Keratinocyte (primary cell): ENCODE measurements around the gene TERB1. TPM values are rescaled to one million over a fixed set of nuclear protein-coding genes. Genes with fewer than 3 reads are reported as not detected.

Experiments used
- DNase-seq: peaks from one replicate; pipeline ENCODE4 v3.0.0-alpha.2; 2011; ENCODE audit warnings: low read depth, missing footprints, low spot score
- FAIRE-seq: peaks from 2 replicates; lab custom pipeline; 2011; peaks lifted over from hg19 to GRCh38; lab: Jason Lieb, UNC
- H2AFZ ChIP-seq: 2 replicates; pipeline ENCODE4 v1.6.0; 2012; ENCODE audit warnings: low read length, control low read depth, inconsistent platforms; ENCODE audit not compliant: control insufficient read depth
- H3K27ac ChIP-seq: 2 replicates; pipeline ENCODE4 v1.5.1; 2011; ENCODE audit warnings: low read length; ENCODE audit not compliant: control insufficient read depth, insufficient read depth
- H3K27me3 ChIP-seq: 3 replicates; pipeline ENCODE4 v1.6.0; 2011; ENCODE audit warnings: low read length; ENCODE audit not compliant: control insufficient read depth, insufficient read depth; ENCODE audit errors: extremely low read depth
- H3K36me3 ChIP-seq, 2 experiments: 2 replicates in 1 of 2; 3 replicates in 1 of 2; pipeline ENCODE4 v1.5.1; 2011; ENCODE audit warnings: low read length in 2 of 2, mild to moderate bottlenecking in 1 of 2; ENCODE audit not compliant: control insufficient read depth in 2 of 2, insufficient read depth in 2 of 2; ENCODE audit errors: extremely low read depth in 1 of 2
- H3K4me1 ChIP-seq: 3 replicates; pipeline ENCODE4 v1.5.1; 2011; ENCODE audit warnings: low read length; ENCODE audit not compliant: control insufficient read depth, insufficient read depth; ENCODE audit errors: extremely low read depth
- H3K4me2 ChIP-seq: 3 replicates; pipeline ENCODE4 v1.6.0; 2011; ENCODE audit warnings: low read depth, low read length; ENCODE audit not compliant: control insufficient read depth, insufficient read depth; ENCODE audit errors: extremely low read depth
- H3K4me3 ChIP-seq, 3 experiments: fragments of 200-600 bp in 1 of 3; sonication (generic) in 1 of 3; 2 replicates in 2 of 3; 3 replicates in 1 of 3; pipeline ENCODE4 v1.5.1; 2011 to 2016; ENCODE audit warnings: low read length in 3 of 3, mild to moderate bottlenecking in 3 of 3, control low read depth in 2 of 3, inconsistent platforms in 1 of 3, low read depth in 1 of 3, mixed read lengths in 1 of 3, mixed run types in 1 of 3, moderate library complexity in 1 of 3; ENCODE audit not compliant: control insufficient read depth in 2 of 3, insufficient read depth in 2 of 3; ENCODE audit errors: extremely low read depth in 1 of 3
- H3K79me2 ChIP-seq: 2 replicates; pipeline ENCODE4 v1.6.0; 2012; ENCODE audit warnings: low read length; ENCODE audit not compliant: control insufficient read depth, insufficient read depth
- H3K9ac ChIP-seq: 3 replicates; pipeline ENCODE4 v1.6.0; 2011; ENCODE audit warnings: low read length; ENCODE audit not compliant: control insufficient read depth, insufficient read depth; ENCODE audit errors: extremely low read depth
- H3K9me1 ChIP-seq: 3 replicates; pipeline ENCODE4 v1.6.0; 2011; ENCODE audit warnings: low read length; ENCODE audit not compliant: control insufficient read depth, insufficient read depth; ENCODE audit errors: extremely low read depth
- H3K9me3 ChIP-seq: 2 replicates; pipeline ENCODE4 v1.5.1; 2012; ENCODE audit warnings: low read depth, low read length; ENCODE audit not compliant: control insufficient read depth
- H4K20me1 ChIP-seq: 3 replicates; pipeline ENCODE4 v1.6.0; 2011; ENCODE audit warnings: low read length; ENCODE audit not compliant: control insufficient read depth, insufficient read depth; ENCODE audit errors: extremely low read depth
- CTCF ChIP-seq, 3 experiments: IDR thresholded peaks in 1 of 3; conservative IDR thresholded peaks in 1 of 3; optimal IDR thresholded peaks in 1 of 3; 2 replicates in 2 of 3; 3 replicates in 1 of 3; pipeline versions ENCODE3 to v1.5.1; 2011; ENCODE audit warnings: low read length in 3 of 3, mild to moderate bottlenecking in 3 of 3, moderate library complexity in 2 of 3, control low read depth in 1 of 3, inconsistent platforms in 1 of 3; ENCODE audit not compliant: insufficient read depth in 2 of 3; ENCODE audit errors: extremely low read depth in 1 of 3
- EZH2 ChIP-seq: IDR thresholded peaks from one replicate; pipeline ENCODE4 v1.6.1; 2012; ENCODE audit warnings: inconsistent platforms, mild to moderate bottlenecking, low read length, moderate library complexity
- dilution Hi-C: fragments of 300-500 bp; cut with MboI; formaldehyde crosslinking; loops from one replicate; pipeline ENCODE4 v1.7.0; 2020; ENCODE audit warnings: low sequenced_read_pairs; ENCODE audit not compliant: extremely low pct_ligation_motif_present
- polyA plus RNA-seq, 5 experiments: library from polyadenylated mRNA; depleted of rRNA in 3 of 5; stranded (reverse) in 3 of 5; stranded (forward) in 1 of 5; unstranded in 1 of 5; fragments of >200 nt; gene quantifications; 1 replicate in 1 of 5; 2 replicates in 3 of 5; 3 replicates in 1 of 5; pipeline versions ENCODE4 v1.2.1 to v1.2.3, GENCODE V29; 2011 to 2012; ENCODE audit warnings: missing spikeins in 2 of 5, low read depth in 1 of 5, low replicate concordance in 1 of 5

TERB1 gene
- polyA plus RNA-seq, 1 donor (not counting 4 experiments of a cell fraction or from before 2014, with no cell fraction given) = 0.22 TPM

GRCh38 chr16:66705790-66706505 is 95.4 kb downstream of the TERB1 start:
- Histone ChIP-seq H3K36me3 (no peaks in the 10 kb centered on the region), H3K4me3 (no peak overlapping the region), H3K4me1 (peaks cover 23% of the 10 kb centered on the region), H3K9me3 (no peaks in the 10 kb centered on the region), H2AFZ (no peak overlapping the region), H3K4me2 (peak overlapping the region; percentile 61), H4K20me1 (no peaks in the 10 kb centered on the region), H3K79me2 (no peaks in the 10 kb centered on the region), H3K27me3 (no peaks in the 10 kb centered on the region), H3K9me1 (no peaks in the 10 kb centered on the region), H3K27ac (no peak overlapping the region), H3K9ac (no peak overlapping the region)
- dilution Hi-C loops = no loop called here
- no peak for DNase-seq
- no peak for TF ChIP-seq EZH2
- no peak for TF ChIP-seq CTCF (optimal IDR thresholded peaks at IDR 0.05 in 1 of 3, IDR thresholded peaks at IDR 0.05 in 1 of 3, conservative IDR thresholded peaks at IDR 0.05 in 1 of 3; ENCODE audit: extremely low read depth in 1 of 3, insufficient read depth in 2 of 3, low read length in 3 of 3)
- FAIRE-seq = no peak

Other genes starting within 250 kb of the TERB1 start
- 34.7 to 40.3 TPM (median 38.0 TPM) in 3 replicates for gene CKLF, start 249.0 kb downstream of the TERB1 start, polyA plus RNA-seq
- gene CMTM1, start 235.1 kb downstream of the TERB1 start, polyA plus RNA-seq = 0.23 to 0.85 TPM (median 0.24 TPM) in 3 replicates
- gene CMTM2, start 222.1 kb downstream of the TERB1 start, polyA plus RNA-seq = not detected in 3 replicates
- gene CMTM3, start 196.9 kb downstream of the TERB1 start, polyA plus RNA-seq = 13.1 to 24.3 TPM (median 15.7 TPM) in 3 replicates
- gene CMTM4, start 104.8 kb downstream of the TERB1 start, polyA plus RNA-seq = 18.0 to 25.1 TPM (median 23.1 TPM) in 3 replicates
- gene DYNC1LI2, start 50.0 kb downstream of the TERB1 start, polyA plus RNA-seq = 53.0 to 66.0 TPM (median 55.5 TPM) in 3 replicates
- gene NAE1, start 29.4 kb upstream of the TERB1 start, polyA plus RNA-seq = 61.4 to 113 TPM (median 68.0 TPM) in 3 replicates
- gene CA7, start 42.8 kb upstream of the TERB1 start, polyA plus RNA-seq = not detected in 3 replicates
- gene PDP2, start 78.9 kb upstream of the TERB1 start, polyA plus RNA-seq = 16.5 to 18.5 TPM (median 17.3 TPM) in 3 replicates
- gene CDH16, start 117.3 kb upstream of the TERB1 start, polyA plus RNA-seq = 0.16 to 2.1 TPM (median 0.45 TPM) in 3 replicates
- gene RRAD, start 124.0 kb upstream of the TERB1 start, polyA plus RNA-seq = 0.67 to 12.8 TPM (median 2.7 TPM) in 3 replicates
- 99.6 to 149 TPM (median 105 TPM) in 3 replicates for gene CIAO2B, start 132.8 kb upstream of the TERB1 start, polyA plus RNA-seq
- 37.5 to 93.4 TPM (median 41.6 TPM) in 3 replicates for gene CES2, start 133.9 kb upstream of the TERB1 start, polyA plus RNA-seq
- 0.63 to 2.7 TPM (median 1.5 TPM) in 3 replicates for gene CES3, start 159.7 kb upstream of the TERB1 start, polyA plus RNA-seq
- 5.1 to 12.8 TPM (median 6.6 TPM) in 3 replicates for gene CES4A, start 187.0 kb upstream of the TERB1 start, polyA plus RNA-seq
- 18.0 to 55.9 TPM (median 39.7 TPM) in 3 replicates for gene CBFB, start 227.6 kb upstream of the TERB1 start, polyA plus RNA-seq